NCI-H446 (cell line): ENCODE measurements around the gene SLC1A5.
"Not testable (repeated sequence)": the region's sequence is repeated elsewhere in the genome, so short reads cannot be mapped to it uniquely, and the experiment has no call there.

Source experiments
- DNase-seq, 2 experiments: peaks; one replicate each; lab custom pipeline; 2025; lab: John Stamatoyannopoulos, UW

SLC1A5 gene

DNA sequence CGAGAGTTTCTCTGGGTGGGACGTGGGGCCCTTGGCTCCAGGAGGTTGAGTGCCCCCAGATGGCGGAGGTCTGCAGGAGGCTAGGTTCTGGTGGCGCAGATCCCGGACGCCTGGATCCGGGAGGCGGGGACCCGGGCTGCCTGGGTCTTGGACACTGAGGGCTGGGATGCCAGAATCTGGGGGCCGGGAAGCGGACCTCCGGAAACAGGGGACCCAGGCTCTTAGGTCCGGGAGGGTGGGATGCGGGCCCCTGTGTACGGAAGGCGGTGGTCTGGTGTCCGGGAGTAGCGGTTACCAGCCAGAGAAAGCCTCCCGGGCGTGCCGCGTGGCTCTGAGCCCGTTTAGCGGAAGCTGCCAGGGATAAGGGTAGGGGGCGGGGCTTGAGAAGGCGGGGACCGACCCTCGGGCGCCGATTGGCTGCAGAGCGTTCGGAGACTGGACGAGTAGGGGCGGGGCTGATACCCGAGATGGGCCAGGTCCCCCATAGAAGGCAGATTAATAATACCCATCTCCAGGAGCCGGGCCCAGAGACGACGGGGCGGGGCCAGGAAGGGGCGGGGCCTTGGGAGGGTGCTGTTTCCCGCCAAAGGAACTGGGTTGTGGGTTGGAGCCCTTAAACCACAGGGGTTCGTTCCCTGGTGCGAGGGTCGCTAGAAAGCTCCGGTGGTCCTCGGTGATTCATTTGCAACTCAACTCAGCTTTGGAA lies at the start of gene SLC1A5:
Gene SLC1A5 (minus strand): TSS at position 333 of the 706 bp plus-strand sequence. CDS start 629 bp downstream, outside the sequence.
- peak; percentile 95 to 99 for DNase-seq

DNA sequence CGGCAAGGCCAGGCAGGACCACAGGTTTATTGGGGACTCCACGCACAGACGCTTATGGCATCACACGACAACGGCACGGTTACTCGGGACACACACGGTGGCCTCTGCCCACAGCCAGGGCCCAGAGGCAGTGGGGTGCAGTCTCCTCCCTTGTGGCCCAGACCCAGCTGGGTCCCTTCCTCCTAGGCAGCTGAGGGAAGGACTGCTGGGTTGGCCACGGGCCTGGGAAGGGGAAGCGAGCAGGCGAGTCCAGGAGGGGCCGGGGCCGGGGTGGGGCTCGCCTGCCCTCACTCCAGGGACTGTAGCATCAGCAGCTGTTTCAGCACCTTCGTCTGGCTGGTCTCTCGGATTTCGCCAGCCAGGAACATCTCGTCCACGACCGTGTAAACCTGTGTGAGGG lies 49.8 kb upstream of the SLC1A5 start:
- no peak for DNase-seq

DNA sequence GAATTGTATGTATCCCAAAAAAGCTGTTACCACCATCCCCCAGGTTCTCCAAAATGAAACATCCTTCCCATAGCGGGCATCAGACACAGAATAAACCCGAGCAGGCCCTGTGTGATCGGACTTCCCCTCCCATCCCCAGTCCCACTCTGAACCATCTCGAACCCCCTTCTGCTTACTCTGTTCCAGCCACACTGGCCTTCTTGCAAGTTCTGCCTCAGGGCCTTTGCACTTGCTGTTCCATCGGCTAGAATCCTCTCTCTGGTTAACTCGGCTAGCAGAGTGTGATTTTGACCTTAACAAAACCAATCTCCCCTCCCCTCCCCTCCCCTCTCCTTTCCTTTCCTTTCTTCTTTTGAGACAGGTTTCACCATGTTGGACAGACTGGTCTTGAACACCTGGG lies 46.6 kb upstream of the SLC1A5 start:
- DNase-seq: no peak

DNA sequence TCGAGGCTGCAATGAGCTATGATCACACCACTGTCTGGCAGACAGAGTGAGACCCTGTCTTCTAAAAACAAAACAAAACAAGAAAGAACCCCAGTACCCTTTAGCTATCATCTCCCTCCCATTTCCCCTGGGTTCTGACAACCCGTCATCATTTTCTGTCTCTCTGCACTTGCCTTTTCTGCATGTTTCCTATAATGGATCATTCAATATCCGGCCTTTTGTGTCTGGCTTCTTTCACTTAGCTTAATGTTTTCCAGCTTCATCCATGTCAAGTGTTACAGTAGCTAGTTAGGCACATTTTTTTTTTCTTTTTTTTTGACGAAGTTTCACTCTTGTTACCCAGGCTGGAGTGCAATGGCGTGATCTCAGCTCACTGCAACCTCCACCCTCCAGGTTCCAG lies 45.7 kb upstream of the SLC1A5 start:
- DNase-seq: no peak

DNA sequence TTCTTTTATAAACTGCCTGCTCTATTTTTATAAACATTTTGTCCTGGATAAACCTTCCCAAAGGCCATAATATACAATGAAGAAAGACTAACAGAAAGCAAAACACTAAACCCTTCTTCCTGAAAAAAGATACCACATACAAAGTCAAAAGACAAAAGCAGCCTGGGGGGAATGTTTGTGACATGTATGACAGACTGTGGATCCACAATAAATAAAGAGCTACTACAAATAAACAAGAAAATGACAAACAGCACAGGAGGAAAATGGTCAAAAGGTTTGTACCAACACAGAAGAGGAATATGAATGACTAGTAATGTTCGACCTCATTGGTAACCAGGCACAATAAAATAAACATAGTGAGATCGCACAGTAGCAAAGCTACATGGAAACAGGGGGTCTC lies 42.5 kb upstream of the SLC1A5 start:
- no peak for DNase-seq

DNA sequence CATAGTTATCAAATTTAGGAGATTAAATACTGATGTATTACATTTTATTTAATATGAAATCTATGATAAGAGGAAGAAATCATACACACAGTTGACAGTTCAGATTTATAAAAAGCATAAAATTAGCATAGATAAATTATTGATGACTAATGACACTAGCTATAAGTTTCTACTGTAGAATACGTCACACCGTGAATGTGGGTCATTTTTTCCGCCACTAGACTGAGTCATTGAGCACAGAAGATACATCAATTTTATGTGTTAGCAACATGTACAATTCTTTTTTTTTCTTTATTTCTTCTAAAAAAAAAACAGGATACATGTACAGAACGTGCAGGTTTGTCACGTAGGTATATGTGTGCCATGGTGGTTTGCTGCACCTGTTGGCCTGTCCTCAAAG lies 40.1 kb upstream of the SLC1A5 start:
- no peak for DNase-seq

DNA sequence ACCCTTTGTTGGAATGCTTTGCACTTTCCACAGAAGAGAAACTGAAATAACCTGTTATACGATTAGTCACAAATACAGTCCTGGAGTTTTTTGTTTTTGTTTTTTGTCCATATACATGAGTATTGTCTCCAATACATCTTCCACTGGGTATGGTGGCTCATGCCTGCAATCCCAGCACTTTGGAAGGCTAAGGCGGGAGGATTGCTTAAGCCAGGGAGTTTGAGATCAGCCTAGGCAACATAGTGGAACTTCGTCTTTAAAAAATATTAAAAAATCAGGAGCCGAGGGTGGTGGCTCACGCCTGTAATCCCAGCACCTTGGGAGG lies 37.3 kb upstream of the SLC1A5 start:
- no peak for DNase-seq

DNA sequence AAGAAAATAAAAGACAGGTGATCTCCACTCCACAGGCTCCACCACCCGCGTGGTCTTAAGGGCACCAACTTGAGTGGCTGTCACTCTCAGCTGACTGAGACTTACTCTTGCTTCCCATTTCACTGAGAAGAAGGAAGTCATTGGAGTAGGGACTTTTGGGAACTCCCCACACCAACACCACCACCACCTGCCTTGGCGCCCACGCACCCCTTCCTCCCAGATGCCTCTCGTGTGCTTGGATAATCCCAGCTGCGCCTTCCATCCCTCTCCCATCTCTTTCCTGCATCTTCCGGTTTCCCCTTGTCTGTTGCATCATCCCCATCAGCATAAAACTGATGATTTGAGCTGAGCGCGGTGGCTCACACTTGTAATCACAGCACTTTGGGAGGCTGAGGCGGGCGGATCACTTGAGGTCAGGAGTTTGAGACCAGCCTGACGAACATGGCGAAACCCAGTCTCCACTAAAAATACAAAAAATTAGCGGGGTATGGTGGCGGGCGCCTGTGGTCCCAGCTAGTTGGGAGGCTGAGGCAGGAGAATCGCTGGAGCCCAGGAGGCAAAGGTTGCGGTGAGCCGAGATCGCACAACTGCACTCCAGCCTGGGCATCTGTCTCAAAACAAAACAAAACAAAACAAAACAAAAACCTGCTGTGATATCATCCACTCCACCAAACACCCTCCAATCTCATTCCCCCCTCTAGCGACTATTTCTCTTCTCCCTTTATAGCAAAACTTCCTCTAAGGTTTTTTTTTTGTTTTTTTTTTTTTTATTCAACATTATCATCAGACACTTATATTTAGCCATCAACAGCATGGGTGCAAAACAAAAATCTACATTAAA lies 36.7 kb upstream of the SLC1A5 start:
- DNase-seq: no peak

DNA sequence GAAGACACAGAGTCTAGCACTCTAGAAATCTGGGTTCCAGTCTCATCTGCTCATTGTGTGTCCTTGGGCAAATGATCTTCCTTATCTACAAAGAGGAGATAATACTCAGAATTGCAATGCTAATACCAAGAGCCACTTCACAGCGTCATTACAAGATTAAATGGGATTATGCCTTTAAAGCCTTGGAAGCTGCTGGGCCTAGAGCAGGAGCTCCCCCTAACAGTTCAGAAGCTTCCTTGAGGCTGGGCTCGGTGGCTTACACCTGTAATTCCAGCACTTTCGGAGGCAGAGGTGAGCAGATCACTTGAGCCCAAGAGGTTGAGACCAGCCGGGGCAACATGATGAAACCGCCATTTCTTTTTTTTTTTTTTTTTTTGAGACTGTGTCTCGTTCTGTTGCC lies 34.7 kb upstream of the SLC1A5 start:
- no peak for DNase-seq

DNA sequence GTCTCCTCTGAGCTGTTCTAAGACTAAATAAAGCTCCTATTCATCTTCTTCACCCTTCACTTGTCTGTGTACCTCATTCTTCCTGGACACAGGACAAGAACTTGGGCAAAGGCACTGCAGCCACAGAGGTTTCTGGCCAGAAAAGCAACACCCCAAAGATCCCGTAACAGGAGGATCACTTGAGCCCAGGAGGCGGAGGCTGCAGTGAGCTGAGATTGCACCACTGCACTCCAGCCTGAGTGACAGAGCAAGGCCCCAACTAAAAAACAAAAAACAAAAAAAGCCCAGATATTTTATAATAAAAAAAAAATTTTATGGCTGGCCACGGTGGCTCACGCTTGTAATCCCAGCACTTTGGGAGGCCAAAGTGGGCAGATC lies 34.0 kb upstream of the SLC1A5 start:
- DNase-seq: not testable (repeated sequence)

DNA sequence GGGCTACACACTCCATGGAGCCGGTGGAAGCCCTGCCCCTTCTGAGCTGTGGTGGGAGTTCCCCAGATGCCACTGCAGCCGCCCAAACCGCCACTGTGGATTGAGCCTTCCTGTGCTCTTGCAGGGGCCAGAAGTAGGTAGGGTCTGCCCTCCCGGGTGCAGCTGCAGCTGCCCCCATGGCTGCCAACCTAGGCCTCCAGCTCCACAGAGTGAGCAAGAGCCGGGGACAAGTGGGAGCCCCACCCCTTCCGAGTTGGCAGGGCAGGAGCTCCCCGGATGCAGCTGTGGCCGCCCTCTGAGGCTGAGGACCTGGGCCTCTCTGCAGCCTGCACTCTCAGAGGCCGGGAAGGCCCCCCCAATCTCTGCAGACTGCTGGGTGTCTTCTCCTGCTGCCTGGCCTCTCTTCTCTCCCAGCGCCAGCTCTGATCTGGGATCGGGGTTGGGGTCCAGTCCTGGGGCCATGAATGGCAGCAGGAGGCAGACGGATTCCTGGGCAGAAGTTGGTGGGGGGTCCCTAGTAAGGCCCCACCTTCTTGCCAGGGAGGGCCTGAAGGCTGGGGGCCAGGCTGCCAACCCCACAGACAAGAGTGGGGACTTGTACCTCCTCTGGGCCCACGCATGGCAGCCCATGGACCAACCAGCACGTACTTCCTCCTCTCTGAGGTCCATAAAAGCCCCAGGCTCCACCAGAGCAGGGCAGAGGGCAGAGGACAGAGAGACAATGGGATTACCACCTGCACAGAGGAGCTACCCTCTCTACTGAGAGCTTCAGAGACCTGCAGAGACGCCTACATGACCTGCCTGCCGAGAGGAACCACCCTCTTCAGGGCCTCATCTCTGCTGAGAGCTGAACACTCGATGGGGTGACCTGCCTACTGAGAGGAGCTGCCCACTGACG lies 33.4 kb upstream of the SLC1A5 start:
- DNase-seq: no peak

DNA sequence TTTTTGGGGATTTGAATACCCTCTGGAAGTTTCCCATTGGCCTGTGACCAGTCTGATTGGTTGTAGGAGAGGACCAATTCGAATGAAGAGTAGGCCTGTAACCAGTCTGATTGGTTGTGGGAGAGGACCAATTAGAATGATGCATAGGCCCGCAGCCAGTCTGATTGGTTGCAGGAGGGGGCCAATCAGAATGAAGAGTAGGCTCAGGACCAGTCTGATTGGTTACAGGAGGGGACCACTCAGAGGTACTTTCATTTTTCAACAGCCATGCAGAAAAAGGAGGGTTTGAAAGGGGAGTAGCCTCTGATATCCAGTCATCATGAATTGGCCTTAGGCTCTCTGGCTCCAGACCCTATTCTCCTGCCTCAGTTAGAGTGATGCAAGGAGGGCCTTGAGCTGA lies 30.4 kb upstream of the SLC1A5 start:
- DNase-seq: peak in 1 of 2 experiments; percentile 18

DNA sequence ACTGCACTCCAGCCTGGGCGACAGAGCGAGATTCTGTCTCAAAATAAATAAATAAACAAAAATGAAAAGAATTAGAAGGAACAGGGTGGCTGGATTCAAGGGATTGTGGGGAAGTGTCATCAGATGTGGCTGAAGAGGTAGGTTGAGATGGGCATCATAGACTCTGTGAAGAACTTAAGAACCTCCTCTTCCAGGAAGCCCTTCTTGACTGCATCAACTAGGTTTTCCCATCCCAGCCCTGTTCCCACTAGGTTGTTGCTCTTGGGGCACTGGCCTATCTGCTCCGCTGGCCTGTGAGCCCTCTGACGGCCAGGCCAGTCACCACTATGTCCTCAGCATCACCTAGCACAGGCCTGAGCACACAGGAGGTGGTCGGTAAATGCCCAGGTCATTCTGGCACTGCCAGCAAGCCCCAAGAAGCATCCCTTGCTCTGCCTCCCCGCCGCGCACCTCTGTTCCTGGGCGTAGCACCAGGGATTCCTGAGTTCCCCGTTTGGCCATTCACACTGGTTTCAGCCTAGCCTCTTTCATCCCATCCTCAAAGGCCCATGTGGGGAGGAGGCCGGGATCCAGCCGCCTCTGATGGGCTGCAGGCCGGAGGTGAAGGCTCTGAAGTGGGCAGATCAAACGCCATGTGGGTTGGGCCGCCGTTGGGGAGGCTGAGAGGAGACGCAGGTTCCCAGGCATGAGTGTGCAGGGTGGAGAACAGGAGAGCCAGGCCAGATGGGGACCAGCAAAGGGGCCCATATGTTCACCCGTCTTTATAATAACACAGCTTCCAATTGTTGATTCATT lies 27.6 kb upstream of the SLC1A5 start:
- no peak for DNase-seq

DNA sequence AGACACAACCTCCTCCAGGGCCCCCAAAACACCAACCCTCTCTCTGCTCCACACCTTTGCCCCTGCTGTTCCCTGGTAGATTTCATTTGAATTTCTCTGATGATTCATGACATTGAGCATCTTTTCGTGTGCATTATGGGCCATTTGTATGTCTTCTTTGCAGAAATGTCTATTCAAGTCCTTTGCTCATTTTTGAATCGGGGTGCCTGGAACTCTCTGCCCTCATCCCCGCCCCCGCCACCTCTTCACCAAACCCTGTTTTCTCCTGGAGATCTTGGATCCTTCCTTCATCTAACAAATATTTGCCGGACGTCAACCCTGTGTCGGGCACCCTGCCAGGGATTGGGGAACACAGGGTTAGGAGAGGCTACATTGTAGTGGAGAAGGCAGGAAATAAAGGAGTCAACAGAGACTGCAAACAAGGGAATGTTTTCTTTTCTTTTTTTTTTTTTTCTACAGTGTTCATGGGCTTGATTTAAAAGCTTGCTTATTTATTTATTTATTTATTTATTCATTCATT lies 25.5 kb upstream of the SLC1A5 start:
- no peak for DNase-seq

DNA sequence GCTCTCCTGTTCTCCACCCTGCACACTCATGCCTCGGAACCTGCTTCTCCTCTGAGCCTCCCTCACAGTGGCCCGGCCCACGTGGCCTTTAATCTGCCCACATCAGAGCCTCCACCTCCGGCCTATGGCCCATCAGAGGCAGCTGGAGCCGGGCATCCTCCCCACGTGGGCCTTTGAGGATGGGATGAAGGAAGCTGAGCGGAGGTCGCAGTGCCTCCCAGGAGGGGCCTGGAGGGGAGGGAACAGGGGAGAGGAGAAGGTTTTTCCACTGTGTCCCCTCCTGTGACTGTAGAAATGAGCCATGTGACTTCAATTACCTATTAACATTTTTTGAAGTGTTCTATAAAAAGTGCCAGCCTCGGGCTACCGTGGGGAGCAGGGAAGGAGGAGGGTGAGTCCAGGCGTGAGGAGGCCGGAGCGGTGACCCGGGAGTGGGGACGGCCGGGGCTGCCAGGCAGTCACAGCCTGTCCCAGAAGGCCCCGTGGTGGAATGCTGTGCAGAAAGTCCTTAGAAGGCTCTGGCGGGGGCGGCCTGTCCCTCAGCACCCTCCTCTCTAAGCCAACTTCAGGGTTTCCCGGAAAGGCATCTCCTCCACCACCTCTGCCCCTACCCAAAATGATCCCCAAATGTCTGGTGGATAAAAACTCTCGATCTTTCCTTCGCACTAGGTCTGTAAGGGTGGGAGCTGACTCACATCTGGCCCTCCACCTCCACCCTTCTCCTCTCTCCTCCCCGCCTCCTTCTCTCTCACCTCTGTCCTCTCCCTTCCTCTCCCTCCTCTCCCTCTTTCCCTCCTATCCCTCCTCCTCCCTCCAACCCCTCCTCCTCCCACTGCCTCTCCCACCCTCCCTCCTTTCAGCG lies 24.8 kb upstream of the SLC1A5 start:
- no peak for DNase-seq

DNA sequence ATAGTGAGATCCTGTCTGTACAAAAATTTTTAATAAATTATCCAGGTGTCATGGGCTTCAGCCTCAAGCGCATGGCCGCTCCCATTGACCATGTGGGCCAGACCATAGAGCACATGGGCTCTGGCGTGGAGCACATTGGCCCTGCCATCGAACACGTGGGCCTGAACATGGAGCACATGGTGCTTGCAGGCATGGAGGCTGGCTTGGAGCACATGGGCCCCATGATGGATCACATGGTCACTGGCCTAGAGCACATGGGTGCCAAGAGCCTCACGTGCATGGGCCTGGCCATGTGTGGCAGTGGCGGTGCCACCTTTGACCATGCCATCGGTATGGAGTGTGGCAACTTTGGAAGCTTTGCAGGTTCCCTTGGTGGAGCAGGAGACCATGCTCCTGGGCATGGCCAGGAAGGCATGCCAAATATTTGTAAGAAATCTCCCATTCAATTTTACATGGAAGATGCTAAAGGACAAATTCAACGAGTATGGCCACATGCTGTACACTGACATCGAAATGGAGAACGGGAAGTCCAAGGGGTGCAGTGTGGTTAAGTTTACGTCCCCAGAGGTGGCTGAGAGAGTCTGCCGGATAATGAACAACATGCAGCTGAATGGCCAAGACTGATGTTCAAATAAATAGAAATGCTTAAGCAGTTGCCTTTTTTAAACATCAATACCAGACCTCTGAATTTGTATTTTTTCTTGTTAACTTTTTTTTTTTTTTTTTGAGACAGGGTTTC lies 21.3 kb upstream of the SLC1A5 start:
- no peak for DNase-seq

DNA sequence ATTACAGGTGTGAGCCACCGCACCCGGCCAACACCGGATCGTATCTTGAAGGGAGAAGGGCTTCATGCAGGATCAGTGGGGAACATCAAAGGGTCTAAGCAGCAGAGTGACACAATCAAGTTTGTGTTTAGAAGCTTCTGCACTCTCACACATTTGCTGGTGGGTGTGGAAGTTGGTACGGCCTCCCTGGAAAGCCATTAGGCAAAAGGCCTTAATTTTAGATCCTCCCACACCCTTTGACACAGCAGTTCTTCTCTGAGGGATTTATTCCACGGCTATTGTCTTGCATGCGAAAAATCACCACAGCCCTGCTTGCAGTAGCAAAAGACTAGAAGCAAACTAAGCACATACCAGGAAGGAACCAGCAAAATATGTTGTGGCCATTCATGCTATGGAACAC lies 18.3 kb upstream of the SLC1A5 start:
- DNase-seq: no peak

DNA sequence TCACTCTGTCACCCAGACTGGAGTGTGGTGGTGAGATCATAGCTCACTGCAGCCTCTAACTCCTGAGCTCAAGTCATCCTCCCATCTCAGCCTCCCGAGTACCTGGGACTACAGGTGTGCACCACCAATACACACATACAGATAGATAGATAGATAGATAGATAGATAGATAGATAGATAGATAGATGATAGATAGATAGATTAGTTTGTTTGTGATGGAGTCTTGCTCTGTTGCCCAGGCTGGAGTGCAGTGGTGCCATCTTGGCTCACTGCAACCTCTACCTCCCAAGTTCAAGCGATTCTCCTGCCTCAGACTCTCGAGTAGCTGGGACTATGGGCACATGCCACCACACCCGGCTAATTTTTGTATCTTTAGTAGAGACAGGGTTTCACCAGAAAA lies 16.0 kb upstream of the SLC1A5 start:
- not testable (repeated sequence) for DNase-seq

DNA sequence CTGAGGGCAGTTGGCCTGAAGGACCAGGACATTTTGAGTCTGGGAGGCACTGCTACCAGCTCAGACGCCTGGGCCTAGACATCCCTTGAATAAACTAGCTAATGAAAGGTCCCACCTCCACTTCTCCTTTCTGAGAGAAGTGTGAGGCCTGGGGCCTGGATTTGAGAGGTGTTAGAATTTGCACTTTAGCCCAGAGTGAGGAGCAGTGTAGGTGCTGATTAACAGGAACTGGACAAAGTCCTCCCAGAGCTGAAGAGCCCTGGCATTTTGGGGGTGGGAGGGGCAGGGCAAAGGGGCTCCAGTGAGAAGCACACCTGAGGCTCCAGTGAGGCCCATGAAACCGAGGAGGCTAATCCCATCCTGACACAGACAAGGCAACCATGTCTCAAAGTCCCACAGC lies 15.2 kb upstream of the SLC1A5 start:
- no peak for DNase-seq

DNA sequence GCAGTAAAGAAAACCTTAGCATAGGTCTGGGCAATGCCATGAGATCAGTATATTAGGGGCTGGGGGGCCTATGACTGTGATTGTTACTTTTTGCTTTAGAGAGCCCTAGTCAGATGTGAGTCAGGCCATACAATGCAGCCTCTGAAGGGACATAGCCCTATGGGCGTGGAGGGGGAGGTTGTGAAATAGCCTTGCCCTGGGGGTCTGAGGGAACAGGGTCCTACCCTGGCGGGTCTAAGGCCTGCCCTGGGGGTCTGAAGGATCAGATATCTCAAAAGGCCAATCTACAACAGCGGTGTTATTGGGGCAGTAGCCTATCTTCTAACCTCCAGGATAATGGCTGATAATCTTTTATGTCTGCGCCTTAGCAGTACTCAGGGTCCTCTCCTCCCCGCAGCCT lies 13.8 kb upstream of the SLC1A5 start:
- no peak for DNase-seq
